GM13977 (cell line): ENCODE results near the gene RORB.

Experiments
- DNase-seq: peaks from one replicate; pipeline ENCODE4 v3.0.0; 2012; ENCODE audit warnings: low spot score
- CTCF ChIP-seq: IDR thresholded peaks from 2 replicates; pipeline ENCODE4 v1.5.1; 2012; ENCODE audit warnings: mild to moderate bottlenecking, control low read depth; ENCODE audit not compliant: insufficient read depth; ENCODE audit errors: extremely low read depth, missing control alignments
- in situ Hi-C: fragments of 300-500 bp; cut with MboI; formaldehyde crosslinking; loops from one replicate; pipeline ENCODE4 v1.12.0; 2022; ENCODE audit warnings: low sequenced_read_pairs, low pct_unique_long_range_greater_than_20kb, mixed read lengths, inconsistent platforms; ENCODE audit not compliant: unreplicated experiment

Gene RORB

GRCh38 chr9:74644023-74644422, 146.9 kb downstream of the RORB start:
- DNase-seq = no peak
- no peak for TF ChIP-seq CTCF
- in situ Hi-C loops = no loop called here

DNA sequence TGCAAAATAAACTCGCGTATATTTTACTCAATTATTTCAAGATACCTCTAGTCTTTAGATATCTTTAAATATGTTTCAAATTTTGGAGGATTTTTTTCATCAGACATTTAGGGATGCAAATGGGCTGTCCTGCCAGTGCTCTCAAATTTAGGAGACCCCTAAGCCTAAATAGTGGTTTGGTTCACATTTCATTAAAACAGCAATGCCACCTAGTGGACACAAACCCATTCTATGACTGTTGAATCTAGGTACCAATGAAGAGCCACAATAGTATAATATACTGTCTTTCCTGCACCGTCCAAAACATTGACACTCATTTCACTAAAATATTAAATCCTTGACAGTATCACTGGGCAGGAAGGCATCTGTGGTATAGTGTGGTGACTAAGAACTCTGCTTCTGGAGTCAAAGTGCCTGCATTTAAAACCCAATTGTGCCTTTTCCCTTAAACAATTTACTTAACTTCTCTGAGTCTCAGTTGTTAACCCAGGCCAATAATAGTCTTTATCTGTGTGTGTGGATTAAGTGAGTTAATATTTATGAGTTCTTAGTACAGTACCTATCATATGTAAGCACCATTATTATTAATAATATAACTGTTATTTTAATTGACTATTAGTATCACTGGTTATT, 148.0 kb downstream of the RORB start:
- DNase-seq = peak; percentile 14
- in situ Hi-C loops = no loop called here
- TF ChIP-seq CTCF = peak; percentile 58

DNA sequence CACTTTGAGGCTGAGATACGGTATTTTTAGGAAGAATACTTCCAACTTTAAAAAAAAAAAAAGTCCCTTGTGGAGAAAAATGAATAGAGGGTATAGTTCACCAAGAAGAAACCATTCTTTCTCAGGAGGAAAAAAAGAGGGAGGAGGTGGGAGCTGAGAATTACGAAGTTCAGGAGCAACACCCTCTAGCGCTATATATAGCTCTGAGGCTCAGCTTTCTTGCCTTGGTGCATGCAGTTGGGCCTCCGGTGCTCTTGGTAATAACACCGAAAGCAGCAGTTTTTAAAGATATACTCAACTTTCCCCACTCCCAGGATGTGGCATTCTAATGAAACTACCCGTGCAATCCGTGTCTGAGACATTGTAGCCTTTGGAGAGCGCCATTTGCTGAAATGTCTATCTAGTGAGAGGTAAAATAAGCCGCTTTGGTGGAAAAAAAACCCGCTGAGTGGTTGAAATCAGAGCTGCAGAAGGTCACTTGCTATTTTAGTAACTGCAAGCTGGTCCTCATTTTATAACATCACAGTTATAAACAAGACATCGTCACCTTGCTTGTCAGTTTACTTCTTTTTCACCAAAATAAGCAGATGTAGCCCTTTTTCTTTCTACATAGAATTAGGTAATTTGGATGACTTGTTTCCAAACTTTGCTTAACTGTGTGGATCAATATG, 156.4 kb downstream of the RORB start:
- TF ChIP-seq CTCF = no peak
- DNase-seq = no peak
- in situ Hi-C loops = no loop called here

- no peak for TF ChIP-seq CTCF
- DNase-seq = no peak
- in situ Hi-C loops = no loop called here
Measured at GRCh38 chr9:74662674-74663073, 165.5 kb downstream of the RORB start.

- no peak for TF ChIP-seq CTCF
- in situ Hi-C loops = no loop called here
- no peak for DNase-seq
Measured at GRCh38 chr9:74663439-74663838, 166.3 kb downstream of the RORB start.

DNA sequence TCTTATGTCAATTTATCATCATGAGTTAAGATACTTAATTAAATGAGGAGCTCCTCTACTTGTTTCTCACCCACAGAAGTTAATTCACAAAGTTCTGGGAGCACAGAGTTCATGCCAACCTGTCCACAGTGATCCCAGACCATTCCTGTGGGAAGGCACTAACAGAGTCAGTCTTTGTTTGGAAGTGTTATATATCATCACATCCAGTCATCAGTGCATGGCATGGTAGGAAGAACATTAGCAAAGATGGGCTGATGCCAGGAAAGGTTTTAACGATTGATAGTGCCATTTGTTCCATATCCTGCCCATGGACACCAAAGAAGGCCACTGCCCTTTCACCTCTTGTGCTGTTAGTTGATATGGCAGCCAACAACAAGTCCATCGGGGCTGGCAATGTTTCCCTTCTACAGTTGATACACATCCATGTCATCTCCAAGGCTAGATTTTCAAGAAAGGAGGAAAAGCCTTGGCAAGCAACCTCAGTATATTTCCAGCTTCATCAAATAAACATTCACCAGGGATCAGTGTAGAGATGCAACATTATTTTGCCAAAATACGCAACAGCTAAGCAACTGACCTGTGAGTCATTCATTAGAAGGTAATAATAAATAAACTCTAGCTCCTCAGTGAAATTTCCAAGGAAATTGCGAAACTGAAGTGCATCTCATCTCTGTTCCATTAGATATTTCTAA, 169.6 kb downstream of the RORB start:
- TF ChIP-seq CTCF = no peak
- DNase-seq = no peak
- in situ Hi-C loops = no loop called here
